ENCODE measurements around the gene MEGF6. TPM values are rescaled to one million over a fixed set of nuclear protein-coding genes. Genes with fewer than 3 reads are reported as not detected.
"Not testable (repeated sequence)": the region's sequence is repeated elsewhere in the genome, so short reads cannot be mapped to it uniquely, and the experiment has no call there.

The MEGF6 gene
- polyA plus RNA-seq, 1 donor (not counting 4 experiments of a cell fraction or from before 2014, with no cell fraction given) = 0.24 TPM

GRCh38 chr1:3577300-3577699 is 34.0 kb downstream of the MEGF6 start:
- Histone ChIP-seq H3K9me3 (ENCODE audit: control insufficient read depth, low read depth, low read length) (no peaks in the 10 kb centered on the region), H3K9ac (ENCODE audit: control insufficient read depth, extremely low read depth, insufficient read depth, low read length) (no peak overlapping the region), H3K79me2 (ENCODE audit: control insufficient read depth, insufficient read depth, low read length) (no peaks in the 10 kb centered on the region), H3K27ac (ENCODE audit: control insufficient read depth, insufficient read depth, low read length) (no peak overlapping the region), H3K4me2 (ENCODE audit: control insufficient read depth, extremely low read depth, insufficient read depth, low read depth, low read length) (no peak overlapping the region), H3K27me3 (ENCODE audit: control insufficient read depth, extremely low read depth, insufficient read depth, low read length) (no peaks in the 10 kb centered on the region), H2AFZ (ENCODE audit: control insufficient read depth, low read length) (no peak overlapping the region), H3K4me3 (ENCODE audit: control insufficient read depth in 2 of 3, extremely low read depth in 1 of 3, insufficient read depth in 2 of 3, low read depth in 1 of 3, low read length in 3 of 3) (no peak overlapping the region), H4K20me1 (ENCODE audit: control insufficient read depth, extremely low read depth, insufficient read depth, low read length) (no peaks in the 10 kb centered on the region), H3K9me1 (ENCODE audit: control insufficient read depth, extremely low read depth, insufficient read depth, low read length) (no peaks in the 10 kb centered on the region), H3K36me3 (ENCODE audit: control insufficient read depth in 2 of 2, extremely low read depth in 1 of 2, insufficient read depth in 2 of 2, low read length in 2 of 2) (no peaks in the 10 kb centered on the region), H3K4me1 (ENCODE audit: control insufficient read depth, extremely low read depth, insufficient read depth, low read length) (no peaks in the 10 kb centered on the region)
- DNase-seq (ENCODE audit: low read depth, low spot score) = no peak
- dilution Hi-C loops (cut with MboI; ENCODE audit: extremely low pct_ligation_motif_present, low sequenced_read_pairs) = no loop called here
- TF ChIP-seq EZH2 (IDR thresholded peaks at IDR 0.05; ENCODE audit: low read length) = no peak
- TF ChIP-seq, protein P1, sequence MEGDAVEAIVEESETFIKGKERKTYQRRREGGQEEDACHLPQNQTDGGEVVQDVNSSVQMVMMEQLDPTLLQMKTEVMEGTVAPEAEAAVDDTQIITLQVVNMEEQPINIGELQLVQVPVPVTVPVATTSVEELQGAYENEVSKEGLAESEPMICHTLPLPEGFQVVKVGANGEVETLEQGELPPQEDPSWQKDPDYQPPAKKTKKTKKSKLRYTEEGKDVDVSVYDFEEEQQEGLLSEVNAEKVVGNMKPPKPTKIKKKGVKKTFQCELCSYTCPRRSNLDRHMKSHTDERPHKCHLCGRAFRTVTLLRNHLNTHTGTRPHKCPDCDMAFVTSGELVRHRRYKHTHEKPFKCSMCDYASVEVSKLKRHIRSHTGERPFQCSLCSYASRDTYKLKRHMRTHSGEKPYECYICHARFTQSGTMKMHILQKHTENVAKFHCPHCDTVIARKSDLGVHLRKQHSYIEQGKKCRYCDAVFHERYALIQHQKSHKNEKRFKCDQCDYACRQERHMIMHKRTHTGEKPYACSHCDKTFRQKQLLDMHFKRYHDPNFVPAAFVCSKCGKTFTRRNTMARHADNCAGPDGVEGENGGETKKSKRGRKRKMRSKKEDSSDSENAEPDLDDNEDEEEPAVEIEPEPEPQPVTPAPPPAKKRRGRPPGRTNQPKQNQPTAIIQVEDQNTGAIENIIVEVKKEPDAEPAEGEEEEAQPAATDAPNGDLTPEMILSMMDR (optimal IDR thresholded peaks at IDR 0.05 in 1 of 3, IDR thresholded peaks at IDR 0.05 in 1 of 3, conservative IDR thresholded peaks at IDR 0.05 in 1 of 3; ENCODE audit: extremely low read depth in 1 of 3, insufficient read depth in 2 of 3, low read length in 3 of 3) = no peak
- no peak for FAIRE-seq

- H3K4me2 ChIP-seq (ENCODE audit: control insufficient read depth, extremely low read depth, insufficient read depth, low read depth, low read length) = no peak overlapping the region
- no peak overlapping the region for H3K27ac ChIP-seq (ENCODE audit: control insufficient read depth, insufficient read depth, low read length)
- no peak overlapping the region for H3K9ac ChIP-seq (ENCODE audit: control insufficient read depth, extremely low read depth, insufficient read depth, low read length)
- H3K79me2 ChIP-seq (ENCODE audit: control insufficient read depth, insufficient read depth, low read length) = no peaks in the 10 kb centered on the region
- no peaks in the 10 kb centered on the region for H3K9me3 ChIP-seq (ENCODE audit: control insufficient read depth, low read depth, low read length)
- no peak overlapping the region for H3K4me3 ChIP-seq (ENCODE audit: control insufficient read depth in 2 of 3, extremely low read depth in 1 of 3, insufficient read depth in 2 of 3, low read depth in 1 of 3, low read length in 3 of 3)
- no peaks in the 10 kb centered on the region for H3K27me3 ChIP-seq (ENCODE audit: control insufficient read depth, extremely low read depth, insufficient read depth, low read length)
- no peaks in the 10 kb centered on the region for H3K9me1 ChIP-seq (ENCODE audit: control insufficient read depth, extremely low read depth, insufficient read depth, low read length)
- no peaks in the 10 kb centered on the region for H3K4me1 ChIP-seq (ENCODE audit: control insufficient read depth, extremely low read depth, insufficient read depth, low read length)
- no peak for TF ChIP-seq EZH2 (IDR thresholded peaks at IDR 0.05; ENCODE audit: low read length)
- TF ChIP-seq, protein P1 (optimal IDR thresholded peaks at IDR 0.05 in 1 of 3, IDR thresholded peaks at IDR 0.05 in 1 of 3, conservative IDR thresholded peaks at IDR 0.05 in 1 of 3; ENCODE audit: extremely low read depth in 1 of 3, insufficient read depth in 2 of 3, low read length in 3 of 3) = no peak
- H4K20me1 ChIP-seq (ENCODE audit: control insufficient read depth, extremely low read depth, insufficient read depth, low read length) = no peaks in the 10 kb centered on the region
- no peak for DNase-seq (ENCODE audit: low read depth, low spot score)
- H3K36me3 ChIP-seq (ENCODE audit: control insufficient read depth in 2 of 2, extremely low read depth in 1 of 2, insufficient read depth in 2 of 2, low read length in 2 of 2) = no peaks in the 10 kb centered on the region
- FAIRE-seq = no peak
- dilution Hi-C loops (cut with MboI; ENCODE audit: extremely low pct_ligation_motif_present, low sequenced_read_pairs) = no loop called here
- no peak overlapping the region for H2AFZ ChIP-seq (ENCODE audit: control insufficient read depth, low read length)
Observed at GRCh38 chr1:3575993-3576392, 35.3 kb downstream of the MEGF6 start.

DNA sequence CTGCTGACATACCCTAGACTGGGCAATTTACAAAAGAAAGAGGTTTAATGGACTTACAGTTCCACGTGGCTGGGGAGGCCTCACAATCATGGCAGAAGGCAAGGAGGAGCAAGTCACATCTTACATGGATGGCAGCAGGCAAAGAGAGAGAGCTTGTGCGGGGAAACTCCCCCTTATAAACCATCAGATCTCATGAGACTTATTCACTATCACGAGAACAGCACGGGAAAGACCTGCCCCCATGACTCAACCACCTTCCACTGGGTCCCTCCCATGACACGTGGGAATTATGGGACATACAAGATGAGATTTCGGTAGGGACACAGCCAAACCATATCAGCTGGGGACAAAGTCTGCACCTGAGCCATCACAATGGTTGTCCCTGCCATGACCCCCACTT is 35.8 kb downstream of the MEGF6 start:
- H3K9ac ChIP-seq (ENCODE audit: control insufficient read depth, extremely low read depth, insufficient read depth, low read length); H3K4me1 ChIP-seq (ENCODE audit: control insufficient read depth, extremely low read depth, insufficient read depth, low read length); dilution Hi-C loops (cut with MboI; ENCODE audit: extremely low pct_ligation_motif_present, low sequenced_read_pairs); H3K4me3 ChIP-seq (ENCODE audit: control insufficient read depth in 2 of 3, extremely low read depth in 1 of 3, insufficient read depth in 2 of 3, low read depth in 1 of 3, low read length in 3 of 3); H3K79me2 ChIP-seq (ENCODE audit: control insufficient read depth, insufficient read depth, low read length); DNase-seq (ENCODE audit: low read depth, low spot score); FAIRE-seq; H4K20me1 ChIP-seq (ENCODE audit: control insufficient read depth, extremely low read depth, insufficient read depth, low read length); H3K27me3 ChIP-seq (ENCODE audit: control insufficient read depth, extremely low read depth, insufficient read depth, low read length); H3K36me3 ChIP-seq (ENCODE audit: control insufficient read depth in 2 of 2, extremely low read depth in 1 of 2, insufficient read depth in 2 of 2, low read length in 2 of 2); H3K27ac ChIP-seq (ENCODE audit: control insufficient read depth, insufficient read depth, low read length); H3K4me2 ChIP-seq (ENCODE audit: control insufficient read depth, extremely low read depth, insufficient read depth, low read depth, low read length); H3K9me3 ChIP-seq (ENCODE audit: control insufficient read depth, low read depth, low read length); H2AFZ ChIP-seq (ENCODE audit: control insufficient read depth, low read length); H3K9me1 ChIP-seq (ENCODE audit: control insufficient read depth, extremely low read depth, insufficient read depth, low read length): not testable (repeated sequence)
